Measurements from ENCODE around the gene LIPF. TPM values are rescaled to one million over a fixed set of nuclear protein-coding genes. Genes with fewer than 3 reads are reported as not detected.

The LIPF gene
- total RNA-seq, 4 donors from 2014 or later = not detected

- no peak for TF ChIP-seq CTCF (IDR thresholded peaks at IDR 0.05)
- no peak for ATAC-seq (ENCODE audit: low FRiP score)
These were observed 7.8 kb downstream of the LIPF start for GRCh38 chr10:88672041-88672440.

GRCh38 chr10:88676283-88677060 lies 12.2 kb downstream of the LIPF start:
- DNase-seq (ENCODE audit: low spot score) = no peak
- TF ChIP-seq CTCF (IDR thresholded peaks at IDR 0.05) = no peak
- no peak for ATAC-seq (ENCODE audit: low FRiP score)

More at GRCh38 chr10:88672041-88672440, 7.8 kb downstream of the LIPF start:
- DNase-seq (ENCODE audit: low spot score) = no peak

GRCh38 chr10:88680958-88681357 lies 16.7 kb downstream of the LIPF start:
- ATAC-seq (ENCODE audit: low FRiP score) (no peak), DNase-seq (ENCODE audit: low spot score) (no peak)
- TF ChIP-seq CTCF (IDR thresholded peaks at IDR 0.05) = no peak

GRCh38 chr10:88682491-88682890 lies 18.2 kb downstream of the LIPF start:
- DNase-seq (ENCODE audit: low spot score) (no peak), ATAC-seq (ENCODE audit: low FRiP score) (no peak)
- no peak for TF ChIP-seq CTCF (IDR thresholded peaks at IDR 0.05)

GRCh38 chr10:88687853-88688467 lies 23.7 kb downstream of the LIPF start:
- TF ChIP-seq CTCF (IDR thresholded peaks at IDR 0.05) = peak in 1 of 3 donors; percentile 19

GRCh38 chr10:88689366-88689765 lies 25.1 kb downstream of the LIPF start:
- no peak for ATAC-seq (ENCODE audit: low FRiP score)
- TF ChIP-seq CTCF (IDR thresholded peaks at IDR 0.05) = no peak

More at GRCh38 chr10:88687853-88688467, 23.7 kb downstream of the LIPF start:
- no peak for ATAC-seq (ENCODE audit: low FRiP score)
- no peak for DNase-seq (ENCODE audit: low spot score)

More at GRCh38 chr10:88689366-88689765, 25.1 kb downstream of the LIPF start:
- no peak for DNase-seq (ENCODE audit: low spot score)
